HG03565 (cell line): Measurements from ENCODE around the gene MED12L.
A peak's percentile ranks its signal among the peaks of the same experiment; 100 is the strongest.

Source experiments
- ATAC-seq: cut with Tn5 transposase; IDR thresholded peaks from one replicate; pipeline ENCODE4 v1.9.1; 2021; ENCODE audit warnings: mild to moderate bottlenecking, moderate library complexity; ENCODE audit not compliant: unreplicated experiment

The MED12L gene

DNA sequence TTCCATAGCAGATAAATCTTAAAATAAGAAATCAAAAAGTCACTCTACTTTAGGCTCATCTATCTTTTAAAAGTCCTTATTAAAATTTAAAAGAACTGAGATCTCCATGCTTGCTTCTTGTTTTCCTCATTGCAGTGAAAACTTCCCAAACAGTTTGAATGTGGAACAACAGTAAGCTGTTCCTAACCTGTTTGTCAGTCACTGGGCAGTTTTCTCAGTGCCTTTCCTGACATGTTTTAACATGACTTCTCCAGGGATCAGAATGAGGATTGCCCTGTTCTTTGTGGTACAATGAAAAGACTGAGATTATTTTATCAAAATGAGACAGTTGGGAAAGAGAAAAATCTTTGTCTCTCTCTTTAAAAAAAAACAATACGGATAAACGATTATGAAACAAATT is 230.4 kb downstream of the MED12L start:
- ATAC-seq, result no peak

DNA sequence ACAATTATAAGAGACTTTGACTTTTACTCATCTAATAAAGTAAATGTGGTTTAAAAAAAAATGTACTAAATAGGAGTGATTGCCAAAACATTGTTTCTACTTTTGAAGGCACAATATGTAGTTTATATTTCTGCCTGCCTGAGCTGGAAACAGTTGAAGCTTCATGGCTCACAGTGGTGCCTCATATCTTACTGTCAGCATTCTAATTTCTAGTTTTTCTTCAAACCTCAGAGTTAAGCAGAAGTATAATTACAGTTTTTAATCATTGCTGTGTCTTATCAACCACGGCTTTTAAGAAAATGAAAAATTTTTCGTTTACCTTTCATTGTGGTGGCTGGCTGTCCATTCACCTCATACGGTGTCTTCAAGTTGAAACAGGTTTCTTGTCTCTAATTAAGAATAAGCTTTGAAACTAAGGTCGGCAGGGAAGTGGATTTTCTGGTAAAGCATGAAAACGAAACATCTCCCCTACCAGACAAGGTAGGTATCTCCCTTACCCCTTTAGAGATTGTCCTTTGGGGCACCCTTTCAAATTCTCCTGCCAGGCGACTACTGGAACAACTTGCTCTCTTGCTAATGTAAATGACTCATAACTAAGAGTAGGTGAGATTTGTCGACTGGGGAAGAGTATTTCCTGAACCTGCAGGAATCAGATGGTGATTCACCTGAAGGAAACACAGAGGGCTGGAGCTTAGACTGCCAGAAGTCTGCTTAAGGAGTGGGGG is 231.0 kb downstream of the MED12L start, which contains the start of gene GPR87:
GPR87 (minus strand) TSS at position 554 of the 725 bp plus-strand sequence. CDS start 16,720 bp downstream, outside the sequence.
- ATAC-seq, result no peak

- ATAC-seq, result no peak
These were observed 232.8 kb downstream of the MED12L start for GRCh38 chr3:151318313-151318712.

- ATAC-seq, result no peak
These were observed 233.5 kb downstream of the MED12L start for GRCh38 chr3:151318991-151319390.

GRCh38 chr3:151319628-151320027 is 234.2 kb downstream of the MED12L start:
- ATAC-seq, result no peak

- ATAC-seq, result no peak
These were observed 234.7 kb downstream of the MED12L start for GRCh38 chr3:151320131-151320530.

DNA sequence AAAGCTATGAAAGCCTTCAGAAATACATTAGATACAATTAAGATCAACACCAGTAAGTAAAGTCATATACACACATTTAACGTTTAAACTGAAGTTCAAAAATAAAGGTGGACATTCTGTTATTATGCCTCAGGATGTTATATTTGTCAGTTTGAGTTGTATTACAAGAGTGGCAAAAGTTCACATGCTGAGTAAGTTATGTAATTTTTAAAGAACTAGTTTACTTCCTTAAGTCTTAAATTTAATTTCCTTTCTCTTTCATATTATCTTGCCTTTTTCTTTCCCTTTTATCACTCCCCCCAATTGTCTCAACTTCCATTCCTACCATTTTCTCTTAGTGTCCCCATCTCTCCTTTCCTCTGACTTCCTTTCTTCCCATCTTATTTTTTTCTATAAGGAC is 236.1 kb downstream of the MED12L start:
- no peak for ATAC-seq

DNA sequence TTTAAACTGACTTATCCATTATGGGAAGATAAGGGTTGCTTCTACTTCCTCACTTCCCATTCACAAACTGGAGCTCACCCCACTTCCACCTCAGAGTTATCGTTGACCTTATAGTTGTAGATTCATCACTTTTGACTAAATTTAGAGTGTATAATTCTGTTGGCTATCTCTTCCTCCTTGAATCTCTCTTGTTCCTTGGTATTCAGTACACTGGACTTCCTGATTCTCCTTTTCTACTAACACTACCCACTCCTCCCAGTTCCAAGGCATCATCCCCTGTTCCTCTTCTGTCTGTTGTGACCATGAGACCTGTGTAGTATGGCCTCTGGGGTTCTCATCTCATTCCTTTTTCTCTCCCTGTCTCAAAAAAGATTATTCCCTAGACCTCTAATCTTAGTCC is 237.0 kb downstream of the MED12L start:
- ATAC-seq, result no peak

DNA sequence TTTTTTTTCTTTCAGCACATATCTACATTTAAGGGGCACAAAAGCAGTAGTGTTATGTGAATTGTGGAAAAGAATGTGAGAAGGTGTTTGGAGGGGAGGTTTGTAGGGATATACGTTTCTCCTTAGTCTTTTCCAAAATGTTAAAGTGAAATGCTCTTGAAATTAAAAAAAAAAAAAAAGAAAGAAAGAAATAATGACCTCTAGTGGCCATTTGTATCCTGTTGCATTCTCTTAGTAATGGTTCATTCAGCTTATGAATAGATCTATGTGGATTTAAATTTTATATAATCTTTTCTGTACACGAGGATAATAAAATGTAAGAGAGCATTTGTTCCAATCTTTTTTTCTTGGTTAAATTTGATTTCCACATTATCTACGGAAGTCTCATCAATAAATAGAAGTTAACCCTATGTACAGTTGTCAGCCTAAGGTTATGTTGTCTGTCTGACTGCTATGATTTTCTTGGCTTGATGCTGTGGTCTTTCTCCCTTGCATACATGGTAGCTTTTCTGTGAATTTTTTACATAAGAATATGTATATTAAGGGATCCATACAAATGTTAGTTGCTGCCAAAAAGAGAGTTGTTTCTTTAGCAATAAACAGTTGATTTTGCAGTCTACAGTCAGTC is 242.2 kb downstream of the MED12L start:
- ATAC-seq, result no peak

GRCh38 chr3:151328298-151328995 is 243.0 kb downstream of the MED12L start:
- ATAC-seq, result no peak

DNA sequence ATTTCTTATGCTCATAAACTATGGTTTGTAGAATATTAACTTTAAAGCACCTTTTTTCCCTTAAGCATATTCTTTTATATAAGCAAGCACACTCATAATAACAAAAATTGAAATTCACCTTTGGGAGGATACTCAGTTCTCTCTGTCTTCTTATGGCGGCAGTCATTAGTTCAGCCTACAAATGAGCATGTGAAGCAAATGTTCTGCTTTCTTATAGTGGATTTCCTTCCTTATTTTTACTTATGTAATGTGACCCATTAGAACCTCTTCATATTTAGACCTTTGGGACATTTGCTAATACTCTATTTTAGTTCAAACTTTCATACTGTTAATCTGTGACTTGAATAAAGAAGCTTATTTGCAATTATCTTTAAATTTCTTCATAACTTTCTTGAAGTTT is 243.9 kb downstream of the MED12L start, which contains the start of gene P2RY13:
P2RY13 (minus strand) TSS at position 187 of the 400 bp plus-strand sequence; CDS start at position 166, 21 bp downstream.
- no peak for ATAC-seq

DNA sequence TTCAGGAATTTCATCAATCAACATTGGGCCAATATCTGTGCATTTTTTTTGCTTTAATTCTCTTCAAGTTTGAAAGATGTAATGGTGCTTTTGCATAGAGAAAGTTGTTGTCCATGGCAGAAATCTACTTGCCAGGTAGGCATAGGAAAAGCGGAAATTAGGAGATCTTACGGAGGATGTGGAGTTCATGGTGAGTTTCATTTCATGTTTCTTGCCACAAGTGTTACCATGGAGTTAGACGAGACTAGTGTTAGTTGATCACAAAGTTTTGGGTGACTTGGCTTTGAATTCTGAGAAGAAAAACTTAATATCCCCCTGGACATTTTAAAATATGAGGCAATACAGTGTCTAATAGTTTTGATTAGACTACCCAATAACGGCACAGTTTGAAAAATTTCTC is 244.9 kb downstream of the MED12L start:
- ATAC-seq, result no peak

DNA sequence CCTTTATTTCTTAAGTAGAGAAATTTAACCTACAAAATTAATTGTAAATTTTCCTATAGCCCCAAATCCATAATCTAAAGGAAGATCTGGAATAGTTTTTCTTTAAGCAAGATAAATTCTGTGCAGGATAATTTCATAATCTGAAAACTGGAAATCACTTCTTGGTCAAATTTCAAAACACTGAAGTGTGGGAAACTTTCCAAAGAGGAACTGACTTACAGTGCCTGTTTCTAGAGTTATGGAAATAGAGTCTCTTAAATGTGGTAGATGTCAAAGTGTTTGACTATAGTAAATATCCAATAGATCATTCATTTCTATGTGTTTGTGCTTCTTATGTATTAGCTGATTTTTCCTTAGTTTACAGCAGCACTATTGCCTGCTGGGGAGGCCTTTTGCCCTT is 245.4 kb downstream of the MED12L start:
- no peak for ATAC-seq

- ATAC-seq, result no peak
These were observed 246.2 kb downstream of the MED12L start for GRCh38 chr3:151331696-151332095.

GRCh38 chr3:151345859-151346258 is 260.4 kb downstream of the MED12L start:
- no peak for ATAC-seq

DNA sequence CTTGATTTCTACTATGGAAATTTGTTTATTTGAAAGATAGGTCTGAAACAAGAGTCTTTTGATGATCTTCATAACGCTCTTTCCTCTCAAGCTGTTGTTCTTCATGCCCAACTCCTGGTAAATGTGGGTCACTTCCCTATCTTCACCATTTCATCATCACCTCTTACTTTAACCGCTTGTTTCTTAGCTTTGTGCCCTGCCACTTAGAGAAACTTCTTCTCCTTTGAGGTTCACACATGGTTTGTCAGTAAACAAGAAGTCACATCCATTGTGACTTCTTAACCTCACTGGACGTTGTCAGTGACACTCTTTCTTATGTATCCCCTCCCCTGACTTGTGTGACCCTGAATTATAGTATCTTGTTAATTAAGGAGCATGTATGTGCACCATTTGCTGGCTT is 260.8 kb downstream of the MED12L start:
- no peak for ATAC-seq

DNA sequence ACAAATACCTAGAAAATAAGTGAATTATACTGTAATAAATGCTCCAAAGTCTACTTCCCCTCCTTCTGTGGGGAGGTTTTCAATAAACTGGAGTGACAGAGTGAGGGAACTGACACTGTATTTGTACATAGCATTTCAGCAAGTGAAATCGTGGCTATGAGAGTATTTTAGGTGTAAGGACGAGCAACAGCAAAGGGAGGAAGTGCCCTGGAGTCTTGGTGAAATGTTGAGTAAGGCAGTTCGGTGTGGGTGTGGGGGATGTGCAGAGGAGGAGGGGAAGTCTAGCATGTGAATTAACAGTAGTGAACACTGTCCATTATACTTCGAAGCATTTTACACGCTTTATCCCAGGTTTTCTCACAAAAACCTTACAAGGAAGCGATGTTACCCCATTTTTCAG is 262.0 kb downstream of the MED12L start:
- ATAC-seq, result no peak

DNA sequence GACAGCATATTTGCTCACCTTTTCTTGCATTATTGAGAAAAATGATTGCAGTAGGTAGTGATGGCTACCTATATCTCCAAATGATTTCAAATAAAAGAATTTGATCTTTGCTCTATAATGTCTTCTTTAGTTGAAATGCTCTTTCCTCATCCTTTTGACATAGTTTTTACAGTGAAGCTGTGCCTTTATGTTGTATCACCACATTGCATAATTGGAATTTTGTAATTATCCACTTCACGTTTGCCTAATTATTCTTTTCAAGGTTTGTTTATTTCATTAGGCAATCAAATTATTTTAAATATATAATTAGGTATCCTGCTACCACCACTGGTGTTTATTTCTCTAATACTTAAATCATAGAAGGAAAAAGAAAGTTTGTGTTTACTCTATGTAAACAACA is 265.2 kb downstream of the MED12L start:
- no peak for ATAC-seq

- peak; percentile 69 for ATAC-seq
These were observed 265.8 kb downstream of the MED12L start for GRCh38 chr3:151351219-151351618.

DNA sequence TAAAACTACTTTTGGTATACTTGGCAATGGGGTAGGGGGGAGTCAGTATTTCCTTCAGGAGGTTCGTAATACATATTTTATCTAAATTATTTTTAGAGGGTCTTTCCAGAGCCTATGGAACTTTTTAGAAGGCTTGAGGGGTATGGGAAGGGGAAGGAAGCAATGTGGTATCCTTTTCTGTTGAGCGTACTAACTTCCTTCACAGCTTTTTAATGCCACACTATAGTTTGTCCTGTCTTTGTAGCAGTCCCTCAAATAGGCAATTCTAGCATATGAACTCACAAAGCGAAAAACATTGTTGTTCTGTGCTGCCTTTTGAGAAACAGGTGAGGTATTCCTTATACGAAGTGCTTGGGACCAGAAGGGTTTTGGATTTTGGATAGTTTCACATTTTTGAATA is 266.2 kb downstream of the MED12L start:
- peak; percentile 15 for ATAC-seq

DNA sequence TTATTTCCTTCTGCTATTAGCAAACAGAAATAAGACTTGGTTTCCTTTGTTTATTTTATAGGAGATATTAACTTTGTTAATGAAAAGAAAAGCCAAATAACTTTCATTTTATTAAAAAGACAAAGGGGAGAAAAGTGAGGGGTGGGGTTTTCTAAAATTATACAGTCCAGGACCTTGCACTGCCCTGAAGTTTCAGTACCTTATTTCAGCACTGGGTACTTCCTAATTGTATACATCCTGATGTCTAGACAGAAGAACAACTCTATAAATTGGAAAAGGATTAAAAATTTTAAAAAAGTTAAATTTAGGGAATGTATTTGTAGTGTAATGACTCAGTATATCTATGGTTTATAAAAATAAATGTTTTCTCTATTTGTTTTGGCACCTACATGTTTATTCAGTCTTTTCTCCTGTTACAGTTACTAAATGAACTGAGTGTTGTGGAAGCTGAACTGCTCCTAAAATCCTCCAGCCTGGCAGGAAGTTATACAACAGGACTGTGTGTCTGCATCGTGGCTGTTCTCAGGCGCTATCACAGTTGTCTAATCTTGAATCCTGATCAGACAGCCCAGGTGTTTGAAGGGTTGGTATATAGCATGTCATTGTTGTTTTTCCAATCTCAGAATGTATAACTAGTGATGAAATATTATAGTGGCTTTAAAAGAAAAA is 271.5 kb downstream of the MED12L start:
- no peak for ATAC-seq
